MM.1S (cell line): ENCODE results near the gene KIF18B.

Source experiments
- EZH2 ChIP-seq: fragments of 300-600 bp; sonication (generic); optimal IDR thresholded peaks from 2 replicates; pipeline ENCODE3; 2017; ENCODE audit warnings: low read depth, mild to moderate bottlenecking, antibody characterized with exemption, low read length, mixed read lengths
- EZH2phosphoT487 ChIP-seq: fragments of 300-600 bp; sonication (generic); IDR thresholded peaks from 2 replicates; pipeline ENCODE4 v1.6.1; 2018; ENCODE audit warnings: antibody characterized with exemption, low read length
- TF ChIP-seq, protein P1 (sequence below): fragments of 300-600 bp; sonication (generic); IDR thresholded peaks from 2 replicates; pipeline ENCODE4 v1.5.1; 2016; ENCODE audit warnings: antibody characterized with exemption, low read length, mixed read lengths

DNA sequence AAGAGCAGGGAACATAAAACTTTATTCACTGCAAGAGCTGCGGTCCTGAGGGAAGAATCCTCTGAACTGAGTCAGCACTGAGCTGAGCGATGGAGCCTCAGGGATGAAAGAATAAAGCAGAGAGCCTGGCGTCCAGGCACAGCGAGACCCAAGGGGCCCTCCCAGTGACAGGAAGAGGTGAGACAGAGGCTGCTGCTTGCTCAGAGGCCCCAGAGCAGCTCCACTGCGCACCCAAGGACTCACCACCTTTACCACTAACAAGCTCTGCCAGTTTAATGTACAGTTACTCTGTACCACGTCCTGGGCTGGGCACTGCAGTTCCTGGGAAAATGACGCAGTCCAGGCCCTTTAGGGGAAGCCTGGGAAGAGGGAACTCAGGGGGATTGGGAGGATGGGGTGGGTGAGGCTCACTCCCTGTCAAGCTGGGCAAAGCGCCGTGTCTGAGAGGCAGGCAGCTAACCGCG is 37.9 kb downstream of the KIF18B start:
- TF ChIP-seq, protein P1, sequence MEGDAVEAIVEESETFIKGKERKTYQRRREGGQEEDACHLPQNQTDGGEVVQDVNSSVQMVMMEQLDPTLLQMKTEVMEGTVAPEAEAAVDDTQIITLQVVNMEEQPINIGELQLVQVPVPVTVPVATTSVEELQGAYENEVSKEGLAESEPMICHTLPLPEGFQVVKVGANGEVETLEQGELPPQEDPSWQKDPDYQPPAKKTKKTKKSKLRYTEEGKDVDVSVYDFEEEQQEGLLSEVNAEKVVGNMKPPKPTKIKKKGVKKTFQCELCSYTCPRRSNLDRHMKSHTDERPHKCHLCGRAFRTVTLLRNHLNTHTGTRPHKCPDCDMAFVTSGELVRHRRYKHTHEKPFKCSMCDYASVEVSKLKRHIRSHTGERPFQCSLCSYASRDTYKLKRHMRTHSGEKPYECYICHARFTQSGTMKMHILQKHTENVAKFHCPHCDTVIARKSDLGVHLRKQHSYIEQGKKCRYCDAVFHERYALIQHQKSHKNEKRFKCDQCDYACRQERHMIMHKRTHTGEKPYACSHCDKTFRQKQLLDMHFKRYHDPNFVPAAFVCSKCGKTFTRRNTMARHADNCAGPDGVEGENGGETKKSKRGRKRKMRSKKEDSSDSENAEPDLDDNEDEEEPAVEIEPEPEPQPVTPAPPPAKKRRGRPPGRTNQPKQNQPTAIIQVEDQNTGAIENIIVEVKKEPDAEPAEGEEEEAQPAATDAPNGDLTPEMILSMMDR, result no peak
- TF ChIP-seq EZH2phosphoT487 (no peak), EZH2 (no peak)
